ENCODE data around the gene ACSS3.

DNA sequence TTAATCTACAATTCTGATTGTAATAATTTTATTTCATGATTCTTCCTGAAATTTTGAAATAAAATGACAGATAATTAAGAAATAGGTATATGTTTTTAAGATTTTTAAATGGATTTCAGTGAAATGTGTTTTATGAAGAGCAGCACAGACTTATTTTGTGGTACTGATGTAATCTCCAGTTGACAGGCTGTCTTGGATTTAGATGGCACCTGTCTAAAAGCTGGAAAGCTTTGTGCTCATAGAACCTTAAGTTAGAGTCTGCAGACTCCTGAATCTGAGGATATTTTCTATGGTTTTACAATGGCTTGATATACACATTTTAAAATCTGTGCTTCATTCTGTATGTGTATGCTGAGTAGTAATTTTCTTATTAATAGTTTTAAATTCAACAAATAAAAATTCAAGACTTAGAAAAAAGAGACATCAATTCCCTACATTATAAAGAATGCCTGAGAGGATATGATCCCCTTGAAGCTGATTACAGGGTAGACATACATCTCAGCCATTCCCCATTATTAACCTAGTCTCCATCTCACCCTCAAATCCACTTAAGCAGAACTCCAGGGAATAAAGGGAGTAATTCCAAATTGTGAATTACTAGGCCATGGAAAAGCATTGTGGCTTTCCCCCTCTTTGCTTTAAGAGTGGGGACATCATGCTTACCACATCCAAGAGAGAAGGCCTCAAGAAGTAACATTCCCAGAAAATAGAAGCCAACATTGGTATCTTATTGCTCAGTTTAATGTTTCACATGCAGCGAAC lies 33.7 kb upstream of the ACSS3 start:
- no peak for TF ChIP-seq POLR2A (IDR thresholded peaks at IDR 0.05)
- TF ChIP-seq, protein P1, sequence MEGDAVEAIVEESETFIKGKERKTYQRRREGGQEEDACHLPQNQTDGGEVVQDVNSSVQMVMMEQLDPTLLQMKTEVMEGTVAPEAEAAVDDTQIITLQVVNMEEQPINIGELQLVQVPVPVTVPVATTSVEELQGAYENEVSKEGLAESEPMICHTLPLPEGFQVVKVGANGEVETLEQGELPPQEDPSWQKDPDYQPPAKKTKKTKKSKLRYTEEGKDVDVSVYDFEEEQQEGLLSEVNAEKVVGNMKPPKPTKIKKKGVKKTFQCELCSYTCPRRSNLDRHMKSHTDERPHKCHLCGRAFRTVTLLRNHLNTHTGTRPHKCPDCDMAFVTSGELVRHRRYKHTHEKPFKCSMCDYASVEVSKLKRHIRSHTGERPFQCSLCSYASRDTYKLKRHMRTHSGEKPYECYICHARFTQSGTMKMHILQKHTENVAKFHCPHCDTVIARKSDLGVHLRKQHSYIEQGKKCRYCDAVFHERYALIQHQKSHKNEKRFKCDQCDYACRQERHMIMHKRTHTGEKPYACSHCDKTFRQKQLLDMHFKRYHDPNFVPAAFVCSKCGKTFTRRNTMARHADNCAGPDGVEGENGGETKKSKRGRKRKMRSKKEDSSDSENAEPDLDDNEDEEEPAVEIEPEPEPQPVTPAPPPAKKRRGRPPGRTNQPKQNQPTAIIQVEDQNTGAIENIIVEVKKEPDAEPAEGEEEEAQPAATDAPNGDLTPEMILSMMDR (IDR thresholded peaks at IDR 0.05 in 4 of 5, conservative IDR thresholded peaks at IDR 0.05 in 1 of 5), result no peak
